Ascending aorta (tissue), 2 donors: ENCODE data around the gene SLC25A21. TPM values are rescaled to one million over a fixed set of nuclear protein-coding genes. Genes with fewer than 3 reads are reported as not detected.
"Not testable (repeated sequence)": the region's sequence is repeated elsewhere in the genome, so short reads cannot be mapped to it uniquely, and the experiment has no call there.

Experiments
- DNase-seq, 2 donors: peaks; one replicate each; pipeline ENCODE4 v3.0.0-alpha.2; 2019; ENCODE audit warnings: low spot score in 2 of 2
- H3K27ac ChIP-seq, 2 donors: fragments of 200-600 bp; sonication (generic); one replicate each; pipeline ENCODE4 v1.5.1; 2016 to 2017; ENCODE audit warnings: mild to moderate bottlenecking in 1 of 2
- H3K27me3 ChIP-seq: fragments of 200-600 bp; sonication (generic); one replicate; pipeline ENCODE4 v1.5.1; 2017
- H3K36me3 ChIP-seq, 2 donors: fragments of 200-600 bp; sonication (generic); one replicate each; pipeline ENCODE4 v1.5.1; 2016
- H3K4me1 ChIP-seq, 2 donors: fragments of 200-600 bp; sonication (generic); one replicate each; pipeline ENCODE4 v1.5.1; 2016 to 2017; ENCODE audit warnings: mild to moderate bottlenecking in 1 of 2
- H3K4me3 ChIP-seq, 2 donors: fragments of 200-600 bp; sonication (generic); one replicate each; pipeline ENCODE4 v1.5.1; 2016 to 2017; ENCODE audit warnings: mild to moderate bottlenecking in 1 of 2
- H3K9me3 ChIP-seq, 2 donors: fragments of 200-600 bp; sonication (generic); one replicate each; pipeline ENCODE4 v1.5.1; 2016
- CTCF ChIP-seq, 3 experiments: fragments of 200-600 bp in 2 of 3; fragments of 450-650 bp in 1 of 3; sonication (generic) in 2 of 3; IDR thresholded peaks; one replicate each; pipeline ENCODE4 v1.5.1; 2016 to 2019; ENCODE audit warnings: antibody characterized with exemption in 3 of 3, mild to moderate bottlenecking in 1 of 3, moderate library complexity in 1 of 3
- intact Hi-C: fragments of 100-400 bp; cut with DNase I; formaldehyde crosslinking; loops from one replicate; pipeline ENCODE4 v1.15.1; 2023
- total RNA-seq: library from RNA; depleted of rRNA; stranded (reverse); fragments of >200 nt; gene quantifications from one replicate; pipeline ENCODE4 v1.1.0, GENCODE V29; 2016

Gene SLC25A21
- total RNA-seq, 1 donor from 2014 or later = not detected

GRCh38 chr14:36866867-36867266, 305.5 kb downstream of the SLC25A21 start:
- Histone ChIP-seq H3K4me3 (no peak overlapping the region), H3K4me1 (no peaks in the 10 kb centered on the region), H3K27ac (no peak overlapping the region), H3K36me3 (no peaks in the 10 kb centered on the region), H3K9me3 (no peaks in the 10 kb centered on the region), H3K27me3 (no peaks in the 10 kb centered on the region)
- no peak for DNase-seq
- intact Hi-C loops = no loop called here
- TF ChIP-seq CTCF (IDR thresholded peaks at IDR 0.05) = no peak

GRCh38 chr14:36863271-36863670, 309.1 kb downstream of the SLC25A21 start:
- no peaks in the 10 kb centered on the region for H3K36me3 ChIP-seq
- no peaks in the 10 kb centered on the region for H3K27me3 ChIP-seq
- no peak overlapping the region for H3K4me3 ChIP-seq
- no peak for DNase-seq
- TF ChIP-seq CTCF (IDR thresholded peaks at IDR 0.05) = no peak
- intact Hi-C loops = no loop called here
- no peak overlapping the region for H3K27ac ChIP-seq
- no peaks in the 10 kb centered on the region for H3K4me1 ChIP-seq
- no peaks in the 10 kb centered on the region for H3K9me3 ChIP-seq

- H3K27ac ChIP-seq, H3K4me3 ChIP-seq, DNase-seq, H3K27me3 ChIP-seq, H3K4me1 ChIP-seq, H3K36me3 ChIP-seq, intact Hi-C loops, H3K9me3 ChIP-seq: not testable (repeated sequence)
These were observed 310.2 kb downstream of the SLC25A21 start for GRCh38 chr14:36862237-36862636.

GRCh38 chr14:36860831-36861230, 311.6 kb downstream of the SLC25A21 start:
- Histone ChIP-seq H3K4me3 (no peak overlapping the region), H3K4me1 (no peaks in the 10 kb centered on the region), H3K27me3 (no peaks in the 10 kb centered on the region), H3K27ac (no peak overlapping the region), H3K9me3 (no peaks in the 10 kb centered on the region), H3K36me3 (no peaks in the 10 kb centered on the region)
- intact Hi-C loops = no loop called here
- DNase-seq = no peak
- no peak for TF ChIP-seq CTCF (IDR thresholded peaks at IDR 0.05)

DNA sequence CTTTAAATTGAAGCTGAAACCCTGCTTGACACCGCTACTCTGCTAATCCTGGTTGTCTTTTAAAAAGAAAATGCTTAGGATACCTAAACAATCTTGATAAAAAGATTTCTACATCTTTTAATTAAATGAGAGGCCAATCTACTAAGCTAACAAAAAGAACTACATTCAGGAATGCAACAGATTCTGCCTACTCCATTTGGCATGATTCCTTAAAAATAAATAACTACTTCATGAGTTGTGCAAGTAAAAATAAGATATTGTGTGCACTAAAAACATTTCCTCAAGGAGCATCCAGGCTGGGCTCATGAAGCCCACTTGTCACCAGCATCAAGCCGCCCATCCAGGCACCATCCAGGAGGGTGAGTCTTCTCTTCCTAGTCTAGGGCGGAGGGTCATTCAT, 313.3 kb downstream of the SLC25A21 start:
- H3K4me1 ChIP-seq = no peaks in the 10 kb centered on the region
- H3K4me3 ChIP-seq = no peak overlapping the region
- H3K27me3 ChIP-seq = no peaks in the 10 kb centered on the region
- no peak for TF ChIP-seq CTCF (IDR thresholded peaks at IDR 0.05)
- H3K27ac ChIP-seq = no peak overlapping the region
- intact Hi-C loops = no loop called here
- no peaks in the 10 kb centered on the region for H3K9me3 ChIP-seq
- H3K36me3 ChIP-seq = no peaks in the 10 kb centered on the region
- DNase-seq = no peak

GRCh38 chr14:36857842-36858445, 314.5 kb downstream of the SLC25A21 start:
- Histone ChIP-seq H3K27ac (no peak overlapping the region), H3K27me3 (no peaks in the 10 kb centered on the region), H3K36me3 (no peaks in the 10 kb centered on the region), H3K9me3 (no peaks in the 10 kb centered on the region), H3K4me3 (no peak overlapping the region), H3K4me1 (no peaks in the 10 kb centered on the region)
- intact Hi-C loops = no loop called here
- DNase-seq = peak in 1 of 2 donors; percentile 63
- TF ChIP-seq CTCF (IDR thresholded peaks at IDR 0.05) = no peak
